Measurements from ENCODE around the gene AQP12B.

Gene AQP12B

DNA sequence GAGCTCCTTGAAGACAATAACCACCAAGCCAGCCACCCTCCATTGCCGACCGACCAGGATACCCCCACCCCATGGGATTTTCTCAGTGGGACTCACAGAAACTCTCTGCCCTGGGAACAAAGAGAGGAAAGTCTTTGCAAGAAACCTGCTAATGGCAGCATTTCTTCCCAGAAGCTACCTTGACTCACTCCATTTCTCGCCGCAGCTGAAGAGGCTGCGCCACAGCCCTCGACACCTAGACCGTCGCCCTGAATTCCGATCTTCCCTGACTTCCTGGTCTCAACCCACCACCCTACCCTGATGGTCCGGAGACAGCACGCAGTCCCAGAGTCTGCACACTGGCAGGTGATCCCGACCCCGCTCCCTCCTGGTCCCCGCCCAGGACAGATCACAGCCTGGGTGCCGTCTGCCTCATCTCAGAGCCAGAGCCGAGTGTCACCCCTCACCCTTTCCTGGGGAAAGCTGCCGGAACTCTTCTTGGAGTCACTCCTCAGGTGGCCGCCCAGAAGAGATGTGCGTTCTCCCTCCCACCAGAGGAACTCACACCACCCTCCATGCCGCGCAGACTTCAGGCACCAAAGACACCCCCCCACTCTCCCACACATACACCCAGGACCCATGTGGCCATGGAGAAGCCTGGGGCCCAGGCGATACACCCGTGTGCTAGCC, 33.6 kb upstream of the AQP12B start:
- Histone ChIP-seq H2AK5ac (ENCODE audit: low read length) (no peak overlapping the region), H3K27ac (ENCODE audit: low read depth, low read length) (no peak overlapping the region), H3K9ac (ENCODE audit: low read length) (no peak overlapping the region), H4K8ac (ENCODE audit: low read depth, low read length) (no peak overlapping the region), H3K4me2 (ENCODE audit: low read length) (no peak overlapping the region), H2BK15ac (replicated peaks; ENCODE audit: low read depth) (no peak overlapping the region), H3K79me1 (ENCODE audit: low read length) (no peaks in the 10 kb centered on the region), H3K79me2 (ENCODE audit: control insufficient read depth, insufficient read depth, low read length) (no peaks in the 10 kb centered on the region), H2BK120ac (ENCODE audit: low read depth, low read length) (no peak overlapping the region), H3K23ac (ENCODE audit: low read length) (no peak overlapping the region), H3K36me3 (ENCODE audit: control insufficient read depth, insufficient read depth, low read length) (no peaks in the 10 kb centered on the region), H3K4ac (ENCODE audit: low read depth, low read length) (no peak overlapping the region), H3K56ac (ENCODE audit: low read length) (no peak overlapping the region), H2BK5ac (ENCODE audit: low read length) (no peak overlapping the region), H3K4me3 (ENCODE audit: low read length) (no peak overlapping the region), H3K4me1 (ENCODE audit: control insufficient read depth, low read depth, low read length) (no peaks in the 10 kb centered on the region), H4K5ac (ENCODE audit: low read length) (no peak overlapping the region), H3K18ac (ENCODE audit: low read length) (no peak overlapping the region), H3K27me3 (ENCODE audit: insufficient read depth, low read length, poor library complexity) (no peaks in the 10 kb centered on the region)
- DNase-seq = no peak
- no CpG with 5 or more reads among the region's 23 CpGs for WGBS (ENCODE audit: extremely low coverage, insufficient coverage, low lambda C conversion rate)

GRCh38 chr2:240714747-240715725, 32.4 kb upstream of the AQP12B start:
- Histone ChIP-seq H3K79me2 (ENCODE audit: control insufficient read depth, insufficient read depth, low read length) (no peaks in the 10 kb centered on the region), H3K4ac (ENCODE audit: low read depth, low read length) (no peak overlapping the region), H3K4me1 (ENCODE audit: control insufficient read depth, low read depth, low read length) (no peaks in the 10 kb centered on the region), H4K5ac (ENCODE audit: low read length) (no peak overlapping the region), H3K36me3 (ENCODE audit: control insufficient read depth, insufficient read depth, low read length) (no peaks in the 10 kb centered on the region), H3K27ac (ENCODE audit: low read depth, low read length) (no peak overlapping the region), H3K4me3 (ENCODE audit: low read length) (no peak overlapping the region), H3K23ac (ENCODE audit: low read length) (no peak overlapping the region), H3K9ac (ENCODE audit: low read length) (no peak overlapping the region), H3K79me1 (ENCODE audit: low read length) (no peaks in the 10 kb centered on the region), H3K56ac (ENCODE audit: low read length) (no peak overlapping the region), H3K27me3 (ENCODE audit: insufficient read depth, low read length, poor library complexity) (no peaks in the 10 kb centered on the region), H2BK15ac (replicated peaks; ENCODE audit: low read depth) (no peak overlapping the region), H3K4me2 (ENCODE audit: low read length) (no peak overlapping the region), H4K8ac (ENCODE audit: low read depth, low read length) (no peak overlapping the region), H2BK5ac (ENCODE audit: low read length) (no peak overlapping the region), H2AK5ac (ENCODE audit: low read length) (no peak overlapping the region), H3K18ac (ENCODE audit: low read length) (no peak overlapping the region), H2BK120ac (ENCODE audit: low read depth, low read length) (no peak overlapping the region)
- DNase-seq = peak; percentile 30
- no CpG with 5 or more reads among the region's 23 CpGs for WGBS (ENCODE audit: extremely low coverage, insufficient coverage, low lambda C conversion rate)

GRCh38 chr2:240713928-240714746, 31.5 kb upstream of the AQP12B start:
- Histone ChIP-seq H3K4me3 (ENCODE audit: low read length) (no peak overlapping the region), H3K27me3 (ENCODE audit: insufficient read depth, low read length, poor library complexity) (no peaks in the 10 kb centered on the region), H4K8ac (ENCODE audit: low read depth, low read length) (no peak overlapping the region), H4K5ac (ENCODE audit: low read length) (no peak overlapping the region), H3K4ac (ENCODE audit: low read depth, low read length) (no peak overlapping the region), H2BK5ac (ENCODE audit: low read length) (no peak overlapping the region), H3K36me3 (ENCODE audit: control insufficient read depth, insufficient read depth, low read length) (no peaks in the 10 kb centered on the region), H3K79me1 (ENCODE audit: low read length) (no peaks in the 10 kb centered on the region), H3K23ac (ENCODE audit: low read length) (no peak overlapping the region), H3K27ac (ENCODE audit: low read depth, low read length) (no peak overlapping the region), H2AK5ac (ENCODE audit: low read length) (no peak overlapping the region), H3K79me2 (ENCODE audit: control insufficient read depth, insufficient read depth, low read length) (no peaks in the 10 kb centered on the region), H3K56ac (ENCODE audit: low read length) (no peak overlapping the region), H3K4me2 (ENCODE audit: low read length) (no peak overlapping the region), H3K4me1 (ENCODE audit: control insufficient read depth, low read depth, low read length) (no peaks in the 10 kb centered on the region), H3K9ac (ENCODE audit: low read length) (no peak overlapping the region), H3K18ac (ENCODE audit: low read length) (no peak overlapping the region), H2BK15ac (replicated peaks; ENCODE audit: low read depth) (no peak overlapping the region), H2BK120ac (ENCODE audit: low read depth, low read length) (no peak overlapping the region)
- no peak for DNase-seq
- no CpG with 5 or more reads among the region's 26 CpGs for WGBS (ENCODE audit: extremely low coverage, insufficient coverage, low lambda C conversion rate)

DNA sequence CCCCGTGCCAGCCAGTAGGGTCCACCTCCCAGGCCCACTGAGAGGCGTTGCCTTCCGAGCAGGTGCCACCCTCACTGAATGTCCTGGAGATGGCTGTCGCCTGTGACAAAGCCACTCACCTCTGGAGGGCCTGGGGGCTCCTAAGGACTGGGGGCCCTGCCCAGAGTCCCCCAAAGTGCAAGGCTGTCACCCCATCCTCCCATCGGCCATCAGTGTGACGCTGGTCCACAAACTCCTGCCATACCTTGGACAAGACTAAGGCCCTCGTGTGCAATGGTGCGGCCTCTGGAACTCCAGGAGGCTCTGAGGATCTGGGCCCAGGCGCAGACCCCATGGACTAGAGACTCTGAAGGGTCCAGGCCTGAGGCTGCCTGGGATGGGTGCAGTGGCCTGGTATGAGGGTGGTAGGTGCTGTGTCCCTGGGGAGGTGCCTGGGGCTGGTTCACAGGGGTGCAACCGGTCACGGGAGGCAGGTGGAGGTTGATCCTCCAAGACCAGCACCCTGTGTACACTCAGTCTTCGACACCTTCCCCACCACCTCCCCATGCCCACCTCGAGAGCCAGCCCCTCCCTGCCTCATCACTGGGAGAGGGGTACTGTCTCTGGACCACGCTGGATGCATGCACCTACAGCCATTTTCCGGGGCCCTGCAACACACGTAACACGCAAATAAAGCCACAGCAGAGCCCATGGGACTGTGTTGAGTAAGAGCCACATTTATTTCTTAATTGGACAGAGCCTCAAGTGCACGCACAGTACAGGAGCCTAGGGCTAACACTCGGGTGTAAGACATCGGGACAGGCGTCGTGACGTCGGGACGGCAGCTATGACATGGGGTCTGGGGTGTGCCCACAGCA, 30.6 kb upstream of the AQP12B start:
- no peak overlapping the region for H3K9ac ChIP-seq (ENCODE audit: low read length)
- no peaks in the 10 kb centered on the region for H3K27me3 ChIP-seq (ENCODE audit: insufficient read depth, low read length, poor library complexity)
- no peak overlapping the region for H4K8ac ChIP-seq (ENCODE audit: low read depth, low read length)
- no peak overlapping the region for H4K5ac ChIP-seq (ENCODE audit: low read length)
- H3K4ac ChIP-seq (ENCODE audit: low read depth, low read length) = no peak overlapping the region
- no peaks in the 10 kb centered on the region for H3K79me2 ChIP-seq (ENCODE audit: control insufficient read depth, insufficient read depth, low read length)
- H3K4me1 ChIP-seq (ENCODE audit: control insufficient read depth, low read depth, low read length) = no peaks in the 10 kb centered on the region
- H2AK5ac ChIP-seq (ENCODE audit: low read length) = no peak overlapping the region
- H2BK120ac ChIP-seq (ENCODE audit: low read depth, low read length) = no peak overlapping the region
- H3K79me1 ChIP-seq (ENCODE audit: low read length) = no peaks in the 10 kb centered on the region
- no peak overlapping the region for H3K4me3 ChIP-seq (ENCODE audit: low read length)
- H3K36me3 ChIP-seq (ENCODE audit: control insufficient read depth, insufficient read depth, low read length) = no peaks in the 10 kb centered on the region
- no peak overlapping the region for H3K56ac ChIP-seq (ENCODE audit: low read length)
- no peak overlapping the region for H3K27ac ChIP-seq (ENCODE audit: low read depth, low read length)
- H3K23ac ChIP-seq (ENCODE audit: low read length) = no peak overlapping the region
- no peak overlapping the region for H3K18ac ChIP-seq (ENCODE audit: low read length)
- H3K4me2 ChIP-seq (ENCODE audit: low read length) = no peak overlapping the region
- no CpG with 5 or more reads among the region's 25 CpGs for WGBS (ENCODE audit: extremely low coverage, insufficient coverage, low lambda C conversion rate)
- DNase-seq = no peak
- no peak overlapping the region for H2BK5ac ChIP-seq (ENCODE audit: low read length)
- no peak overlapping the region for H2BK15ac ChIP-seq (replicated peaks; ENCODE audit: low read depth)

- Histone ChIP-seq H3K23ac (ENCODE audit: low read length) (no peak overlapping the region), H3K79me2 (ENCODE audit: control insufficient read depth, insufficient read depth, low read length) (no peaks in the 10 kb centered on the region), H3K4me2 (ENCODE audit: low read length) (no peak overlapping the region), H2AK5ac (ENCODE audit: low read length) (no peak overlapping the region), H2BK120ac (ENCODE audit: low read depth, low read length) (no peak overlapping the region), H3K27me3 (ENCODE audit: insufficient read depth, low read length, poor library complexity) (no peaks in the 10 kb centered on the region), H3K4me3 (ENCODE audit: low read length) (no peak overlapping the region), H4K5ac (ENCODE audit: low read length) (no peak overlapping the region), H3K79me1 (ENCODE audit: low read length) (no peaks in the 10 kb centered on the region), H3K4me1 (ENCODE audit: control insufficient read depth, low read depth, low read length) (no peaks in the 10 kb centered on the region), H4K8ac (ENCODE audit: low read depth, low read length) (no peak overlapping the region), H3K4ac (ENCODE audit: low read depth, low read length) (no peak overlapping the region), H3K27ac (ENCODE audit: low read depth, low read length) (no peak overlapping the region), H3K36me3 (ENCODE audit: control insufficient read depth, insufficient read depth, low read length) (no peaks in the 10 kb centered on the region), H3K9ac (ENCODE audit: low read length) (no peak overlapping the region), H2BK5ac (ENCODE audit: low read length) (no peak overlapping the region), H3K56ac (ENCODE audit: low read length) (no peak overlapping the region), H3K18ac (ENCODE audit: low read length) (no peak overlapping the region), H2BK15ac (replicated peaks; ENCODE audit: low read depth) (no peak overlapping the region)
- no peak for DNase-seq
- WGBS (ENCODE audit: extremely low coverage, insufficient coverage, low lambda C conversion rate) = no CpG with 5 or more reads among the region's 9 CpGs
These were observed 29.4 kb upstream of the AQP12B start for GRCh38 chr2:240712121-240712520.

Measured in mesendoderm (in vitro differentiated cells).